Kidney epithelial cell (primary cell): ENCODE data around the gene SLC6A9. TPM values are rescaled to one million over a fixed set of nuclear protein-coding genes. Genes with fewer than 3 reads are reported as not detected.
A peak's percentile ranks its signal among the peaks of the same experiment; 100 is the strongest.

ENCODE experiments used
- DNase-seq: peaks from one replicate; pipeline ENCODE4 v3.0.0-alpha.2; 2010; ENCODE audit warnings: low read depth
- H3K27me3 ChIP-seq: 2 replicates; pipeline ENCODE4 v1.6.0; 2011; ENCODE audit warnings: low read length; ENCODE audit not compliant: control insufficient read depth, insufficient read depth
- H3K36me3 ChIP-seq: 2 replicates; pipeline ENCODE4 v1.5.1; 2011; ENCODE audit warnings: low read length; ENCODE audit not compliant: control insufficient read depth, insufficient read depth
- H3K4me3 ChIP-seq: 2 replicates; pipeline ENCODE4 v1.5.1; 2011; ENCODE audit warnings: low read depth, mild to moderate bottlenecking, control low read depth, low read length
- total RNA-seq: library from RNA; depleted of rRNA; stranded (reverse); fragments of >200 nt; gene quantifications from 2 replicates; pipeline ENCODE4 v1.2.3, GENCODE V29; 2015
- TF ChIP-seq, protein P1 (sequence below): IDR thresholded peaks from 2 replicates; pipeline ENCODE4 v1.5.1; 2011; ENCODE audit warnings: mild to moderate bottlenecking, moderate library complexity, low read length, control low read depth, inconsistent platforms; ENCODE audit not compliant: insufficient read depth, poor library complexity, severe bottlenecking

The SLC6A9 gene
- total RNA-seq, 1 donor from 2014 or later, result 22.4 TPM

DNA sequence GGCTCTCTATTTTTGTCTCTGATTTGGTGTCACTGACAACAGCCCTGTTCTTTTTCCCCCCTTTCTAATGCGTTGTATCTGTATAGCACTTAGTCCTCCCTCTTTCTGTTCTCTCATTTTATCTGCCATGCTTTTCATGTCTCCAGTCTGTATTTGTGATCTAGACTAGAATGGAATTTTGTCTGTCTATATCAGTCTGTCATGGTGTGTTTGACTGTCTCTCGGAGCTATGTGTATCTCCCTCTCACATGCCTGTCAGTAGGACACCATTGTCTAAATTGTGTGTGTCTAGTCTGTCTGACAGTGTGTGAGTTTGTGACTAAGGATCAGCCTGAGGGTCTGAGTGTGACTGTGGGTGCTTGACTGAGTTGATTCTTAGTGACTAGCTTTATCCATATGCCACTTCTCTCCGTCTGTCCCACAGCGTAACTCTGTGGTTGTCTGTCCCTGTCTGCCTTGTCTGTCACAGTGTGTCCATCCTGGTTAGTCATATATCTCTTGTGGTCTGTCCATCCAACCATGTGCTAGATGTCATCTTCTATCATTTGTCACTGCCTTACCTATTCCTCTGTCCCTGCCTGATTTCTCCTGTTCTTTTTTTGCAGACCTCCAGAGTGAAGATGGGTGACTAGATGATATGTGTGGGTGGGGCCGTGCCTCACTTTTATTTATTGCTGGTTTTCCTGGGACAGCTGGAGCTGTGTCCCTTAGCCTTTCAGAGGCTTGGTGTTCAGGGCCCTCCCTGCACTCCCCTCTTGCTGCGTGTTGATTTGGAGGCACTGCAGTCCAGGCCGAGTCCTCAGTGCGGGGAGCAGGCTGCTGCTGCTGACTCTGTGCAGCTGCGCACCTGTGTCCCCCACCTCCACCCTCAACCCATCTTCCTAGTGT is 53.6 kb downstream of the SLC6A9 start:
- peaks cover 4% of the 10 kb centered on the region for H3K36me3 ChIP-seq
- no peak overlapping the region for H3K4me3 ChIP-seq
- H3K27me3 ChIP-seq, result no peaks in the 10 kb centered on the region
- no peak for DNase-seq
- TF ChIP-seq, protein P1, sequence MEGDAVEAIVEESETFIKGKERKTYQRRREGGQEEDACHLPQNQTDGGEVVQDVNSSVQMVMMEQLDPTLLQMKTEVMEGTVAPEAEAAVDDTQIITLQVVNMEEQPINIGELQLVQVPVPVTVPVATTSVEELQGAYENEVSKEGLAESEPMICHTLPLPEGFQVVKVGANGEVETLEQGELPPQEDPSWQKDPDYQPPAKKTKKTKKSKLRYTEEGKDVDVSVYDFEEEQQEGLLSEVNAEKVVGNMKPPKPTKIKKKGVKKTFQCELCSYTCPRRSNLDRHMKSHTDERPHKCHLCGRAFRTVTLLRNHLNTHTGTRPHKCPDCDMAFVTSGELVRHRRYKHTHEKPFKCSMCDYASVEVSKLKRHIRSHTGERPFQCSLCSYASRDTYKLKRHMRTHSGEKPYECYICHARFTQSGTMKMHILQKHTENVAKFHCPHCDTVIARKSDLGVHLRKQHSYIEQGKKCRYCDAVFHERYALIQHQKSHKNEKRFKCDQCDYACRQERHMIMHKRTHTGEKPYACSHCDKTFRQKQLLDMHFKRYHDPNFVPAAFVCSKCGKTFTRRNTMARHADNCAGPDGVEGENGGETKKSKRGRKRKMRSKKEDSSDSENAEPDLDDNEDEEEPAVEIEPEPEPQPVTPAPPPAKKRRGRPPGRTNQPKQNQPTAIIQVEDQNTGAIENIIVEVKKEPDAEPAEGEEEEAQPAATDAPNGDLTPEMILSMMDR, result no peak

DNA sequence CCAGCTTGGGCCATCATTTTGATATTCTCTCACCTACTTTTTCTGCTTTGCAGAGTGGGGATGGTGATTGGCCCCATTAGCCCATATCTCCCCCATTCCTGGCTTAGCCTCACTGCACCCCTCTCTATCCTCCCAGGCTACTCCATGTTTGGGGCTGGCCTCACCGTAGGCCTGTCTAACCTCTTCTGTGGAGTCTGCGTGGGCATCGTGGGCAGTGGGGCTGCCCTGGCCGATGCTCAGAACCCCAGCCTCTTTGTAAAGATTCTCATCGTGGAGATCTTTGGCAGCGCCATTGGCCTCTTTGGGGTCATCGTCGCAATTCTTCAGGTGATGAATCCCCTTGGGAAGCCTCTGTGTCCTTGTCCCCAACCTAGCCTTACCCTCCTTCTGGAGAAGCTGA is 54.4 kb downstream of the SLC6A9 start:
- Histone ChIP-seq H3K4me3 (no peak overlapping the region), H3K36me3 (peaks cover 4% of the 10 kb centered on the region), H3K27me3 (no peaks in the 10 kb centered on the region)
- DNase-seq, result no peak
- TF ChIP-seq, protein P1, result no peak

DNA sequence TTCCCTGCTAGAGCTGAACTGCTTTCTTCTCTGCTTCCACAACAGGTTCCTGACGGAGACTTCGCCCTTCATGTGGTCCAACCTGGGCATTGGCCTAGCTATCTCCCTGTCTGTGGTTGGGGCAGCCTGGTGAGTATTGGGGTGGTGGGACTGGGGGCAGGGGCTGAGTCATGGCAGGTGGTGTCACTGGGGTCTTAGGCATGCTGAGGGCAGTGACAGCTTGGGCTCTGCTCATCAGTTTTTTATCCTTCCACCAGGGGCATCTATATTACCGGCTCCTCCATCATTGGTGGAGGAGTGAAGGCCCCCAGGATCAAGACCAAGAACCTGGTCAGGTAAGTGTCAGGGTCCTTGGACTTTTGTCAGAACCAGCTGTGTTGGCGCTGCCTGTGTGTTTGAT is 55.2 kb downstream of the SLC6A9 start:
- no peaks in the 10 kb centered on the region for H3K27me3 ChIP-seq
- TF ChIP-seq, protein P1, result no peak
- no peak for DNase-seq
- peak overlapping the region; percentile 83 for H3K4me3 ChIP-seq
- peaks cover 4% of the 10 kb centered on the region for H3K36me3 ChIP-seq

DNA sequence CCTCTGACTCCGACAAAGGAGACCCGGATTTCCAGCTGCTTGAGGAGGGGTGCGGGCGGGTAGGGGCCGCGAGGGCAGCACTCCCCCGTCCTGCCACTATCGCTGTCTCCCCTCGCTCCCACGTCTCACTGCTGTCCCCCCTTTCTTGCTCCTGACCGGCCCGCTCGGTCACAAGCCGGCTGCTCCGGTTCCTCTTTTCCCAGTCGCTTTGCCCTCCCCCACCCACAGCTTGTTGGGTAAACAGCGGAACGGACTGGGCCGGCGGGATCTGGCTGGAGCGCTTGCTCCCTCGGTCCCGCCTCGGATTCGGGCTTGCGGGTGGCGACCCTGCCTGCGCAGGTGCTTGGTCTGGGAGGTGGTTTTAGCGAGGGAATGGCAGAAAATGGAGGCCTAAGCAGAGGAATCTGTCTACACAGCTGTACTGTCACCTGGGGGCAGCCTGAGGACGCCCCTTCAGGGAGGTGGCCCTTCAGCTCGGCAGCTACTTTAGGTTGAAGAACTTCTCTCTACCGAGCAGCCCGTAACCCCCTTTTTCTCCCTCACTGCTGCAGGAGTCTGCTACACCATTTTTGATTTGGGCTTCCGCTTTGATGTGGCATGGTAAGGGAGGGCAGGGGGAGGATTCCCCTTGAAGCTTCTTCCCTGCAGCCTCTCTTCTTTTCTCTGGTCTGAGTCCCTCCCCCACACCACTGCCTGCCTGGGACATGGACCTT is 55.9 kb downstream of the SLC6A9 start:
- TF ChIP-seq, protein P1, result no peak
- DNase-seq, result no peak
- Histone ChIP-seq H3K27me3 (no peaks in the 10 kb centered on the region), H3K4me3 (peak overlapping the region; percentile 83), H3K36me3 (peaks cover 4% of the 10 kb centered on the region)

DNA sequence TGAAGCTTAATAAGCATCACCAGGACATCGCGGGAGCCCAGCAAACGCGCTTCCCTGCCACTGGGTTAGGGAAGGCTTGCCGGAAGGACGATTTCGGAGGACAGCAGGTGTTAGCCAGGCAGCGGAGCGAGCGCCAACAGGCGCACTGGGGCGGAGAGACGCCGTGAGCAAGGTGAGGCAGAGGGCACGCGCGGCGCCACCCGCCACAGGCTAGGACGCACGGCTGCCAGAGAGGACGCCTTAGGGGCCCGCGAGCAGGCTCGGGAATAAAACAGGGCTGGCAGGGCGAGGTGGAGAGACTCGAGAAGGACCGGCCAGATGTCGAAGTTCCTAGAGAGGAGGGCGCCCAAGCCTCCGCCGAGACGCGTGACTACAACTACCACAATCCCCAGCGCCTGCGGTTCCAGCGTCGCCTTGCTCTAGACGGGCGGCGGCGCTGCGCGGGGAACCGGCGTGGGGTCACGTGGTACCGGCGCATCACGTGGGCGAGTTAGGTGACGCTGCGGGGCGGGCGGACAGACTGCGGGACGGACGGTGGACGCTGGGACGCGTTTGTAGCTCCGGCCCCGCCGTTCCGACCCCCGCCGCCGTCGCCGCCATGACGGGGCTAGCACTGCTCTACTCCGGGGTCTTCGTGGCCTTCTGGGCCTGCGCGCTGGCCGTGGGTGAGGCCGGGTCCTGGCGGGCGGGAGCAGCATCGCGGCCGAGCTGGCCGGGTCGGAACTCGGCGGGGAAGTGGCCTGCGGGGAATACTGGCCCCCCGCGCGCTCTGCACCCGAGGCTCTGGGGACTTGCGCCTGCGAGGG is 56.6 kb downstream of the SLC6A9 start, which contains the start of gene ATP6V0B:
Gene ATP6V0B (plus strand): TSS at position 518 of the 806 bp plus-strand sequence. CDS start 81 bp downstream, at position 599.
- no peaks in the 10 kb centered on the region for H3K27me3 ChIP-seq
- DNase-seq, result peak; percentile 67
- H3K4me3 ChIP-seq, result peak within 1 kb of the TSS; percentile 83
- H3K36me3 ChIP-seq, result peaks cover 4% of the 10 kb centered on the region
- TF ChIP-seq, protein P1, result no peak
